ENCODE measurements around the gene SLC38A9.

DNA sequence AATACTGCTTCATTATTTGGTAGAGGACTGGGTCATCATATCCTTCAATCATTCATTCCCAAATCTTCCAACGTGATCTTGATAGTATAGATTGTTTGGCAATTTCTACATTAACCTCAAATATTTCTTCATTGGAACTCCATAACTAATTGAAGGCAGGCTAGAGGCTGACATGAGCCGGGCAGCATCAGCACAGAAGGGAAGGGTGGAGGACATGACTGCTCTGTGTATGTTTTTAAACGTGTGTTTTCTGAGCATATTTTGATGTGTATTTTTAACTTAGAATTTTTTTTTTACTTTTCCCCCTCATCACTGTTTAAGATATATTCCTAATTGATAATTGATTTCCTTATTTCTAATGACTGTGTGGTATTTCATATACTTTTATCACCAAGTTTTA, 38.4 kb upstream of the SLC38A9 start:
- TF ChIP-seq, protein P1, sequence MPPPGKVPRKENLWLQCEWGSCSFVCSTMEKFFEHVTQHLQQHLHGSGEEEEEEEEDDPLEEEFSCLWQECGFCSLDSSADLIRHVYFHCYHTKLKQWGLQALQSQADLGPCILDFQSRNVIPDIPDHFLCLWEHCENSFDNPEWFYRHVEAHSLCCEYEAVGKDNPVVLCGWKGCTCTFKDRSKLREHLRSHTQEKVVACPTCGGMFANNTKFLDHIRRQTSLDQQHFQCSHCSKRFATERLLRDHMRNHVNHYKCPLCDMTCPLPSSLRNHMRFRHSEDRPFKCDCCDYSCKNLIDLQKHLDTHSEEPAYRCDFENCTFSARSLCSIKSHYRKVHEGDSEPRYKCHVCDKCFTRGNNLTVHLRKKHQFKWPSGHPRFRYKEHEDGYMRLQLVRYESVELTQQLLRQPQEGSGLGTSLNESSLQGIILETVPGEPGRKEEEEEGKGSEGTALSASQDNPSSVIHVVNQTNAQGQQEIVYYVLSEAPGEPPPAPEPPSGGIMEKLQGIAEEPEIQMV (tag; conservative IDR thresholded peaks at IDR 0.05; ENCODE audit: low read depth), result no peak
- TF ChIP-seq CC2D1A (IDR thresholded peaks at IDR 0.05), result no peak
- no peak for TF ChIP-seq POLR2A (conservative IDR thresholded peaks at IDR 0.05)
- no peak for TF ChIP-seq ASH1L (IDR thresholded peaks at IDR 0.05; ENCODE audit: borderline replicate concordance, low read depth, partially characterized antibody)
- no peak for TF ChIP-seq SMAD4 (CRISPR knock-in tag; conservative IDR thresholded peaks at IDR 0.05)
- no peak for TF ChIP-seq TBL1XR1 (IDR thresholded peaks at IDR 0.05; ENCODE audit: low read length in 2 of 2)
- no peak for TF ChIP-seq NRF1 (conservative IDR thresholded peaks at IDR 0.05 in 1 of 2, IDR thresholded peaks at IDR 0.05 in 1 of 2)
- no peak for TF ChIP-seq SMC3 (conservative IDR thresholded peaks at IDR 0.05; ENCODE audit: insufficient read depth, low read depth, low read length)
- no peak for TF ChIP-seq ZNF212 (CRISPR knock-in tag; IDR thresholded peaks at IDR 0.05)
- no peak for TF ChIP-seq EZH2 (IDR thresholded peaks at IDR 0.05; ENCODE audit: borderline replicate concordance, low read depth, low read length)
- no peak for TF ChIP-seq SIN3B (IDR thresholded peaks at IDR 0.05; ENCODE audit: low read depth)
- no peak for TF ChIP-seq EP300 (IDR thresholded peaks at IDR 0.05; ENCODE audit: low read length)
